ENCODE results near the gene GREM2. TPM values are rescaled to one million over a fixed set of nuclear protein-coding genes. Genes with fewer than 3 reads are reported as not detected.

The GREM2 gene
- total and polyA plus RNA-seq, 9 of the 15 experiments (the other 6 are each of a cell fraction or from before 2014, with no cell fraction given): 0.01 to 0.07 (median 0.05) TPM; not detected in 5

DNA sequence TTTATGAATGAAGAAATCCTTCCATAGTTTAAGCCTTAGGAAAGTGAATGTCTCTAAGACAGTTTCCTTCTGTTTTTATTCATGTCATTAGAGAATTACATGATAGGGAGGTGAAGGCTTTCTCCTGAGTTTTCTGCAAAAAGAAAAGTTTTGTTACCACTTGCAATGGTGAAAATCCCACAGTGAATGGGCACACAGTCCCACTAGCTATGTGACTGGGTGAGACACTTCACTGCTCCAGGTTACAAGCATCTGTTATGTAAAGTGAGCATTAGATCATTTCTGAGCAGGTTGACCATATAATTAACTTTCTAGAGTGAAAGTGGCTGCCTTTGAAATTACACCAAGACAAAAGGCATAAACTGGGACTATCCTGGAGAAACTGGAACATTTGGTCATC is 38.9 kb upstream of the GREM2 start:
- Histone ChIP-seq H3K9ac (ENCODE audit: insufficient read depth in 1 of 2, low read depth in 2 of 2, low read length in 2 of 2) (no peak overlapping the region), H3K27me3 (ENCODE audit: control insufficient read depth in 2 of 2, insufficient read depth in 2 of 2, low read length in 2 of 2) (no peaks in the 10 kb centered on the region; a peak in 1 of 5 replicates), H2AFZ (ENCODE audit: low read depth, low read length) (no peak overlapping the region), H3K79me2 (ENCODE audit: control insufficient read depth, insufficient read depth, low read length) (no peaks in the 10 kb centered on the region), H3K4me2 (ENCODE audit: insufficient read depth, low read length) (no peak overlapping the region), H3K27ac (ENCODE audit: extremely low read depth, low read depth, low read length) (no peak overlapping the region), H3K9me3 (replicated peaks; ENCODE audit: control insufficient read depth, insufficient read depth, low read depth, low read length) (no peaks in the 10 kb centered on the region), H3K36me3 (ENCODE audit: control insufficient read depth, insufficient read depth, low read length) (no peaks in the 10 kb centered on the region), H3K4me3 (no peak overlapping the region), H4K20me1 (replicated peaks; ENCODE audit: control insufficient read depth, insufficient read depth, low read length) (no peaks in the 10 kb centered on the region), H3K9me1 (ENCODE audit: control insufficient read depth, insufficient read depth, low read length) (no peaks in the 10 kb centered on the region), H3K4me1 (replicated peaks in 1 of 2; ENCODE audit: control insufficient read depth in 2 of 2, insufficient read depth in 2 of 2, low read length in 2 of 2) (no peaks in the 10 kb centered on the region)
- in situ Hi-C loops (cut with MboI): no loop called here
- ChIA-PET POLR2A (no interaction called here), CTCF (ENCODE audit: low intra/inter-chr PET ratio) (no interaction called here)
- DNase-seq (ENCODE audit: extremely low read depth in 1 of 4, low spot score in 3 of 4) (no peak), FAIRE-seq (no peak), ATAC-seq (no peak)
- no peak for TF ChIP-seq ARID2 (IDR thresholded peaks at IDR 0.05)
- TF ChIP-seq TCF7L2 (IDR thresholded peaks at IDR 0.05; ENCODE audit: low read depth, low read length): no peak
- TF ChIP-seq CBX1 (IDR thresholded peaks at IDR 0.05; ENCODE audit: low read depth): no peak
- TF ChIP-seq, protein P1, sequence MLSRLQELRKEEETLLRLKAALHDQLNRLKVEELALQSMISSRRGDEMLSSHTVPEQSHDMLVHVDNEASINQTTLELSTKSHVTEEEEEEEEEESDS (CRISPR knock-in tag; IDR thresholded peaks at IDR 0.05): no peak
- no peak for TF ChIP-seq ZNF274 (IDR thresholded peaks at IDR 0.05; ENCODE audit: borderline replicate concordance, low read depth, low read length)
- TF ChIP-seq HMG20B (CRISPR knock-in tag; IDR thresholded peaks at IDR 0.05): no peak
- TF ChIP-seq NFATC3 (IDR thresholded peaks at IDR 0.05): no peak
- TF ChIP-seq ETV6 (IDR thresholded peaks at IDR 0.05; ENCODE audit: borderline replicate concordance in 1 of 2, low read depth in 2 of 2, low read length in 1 of 2): no peak
- TF ChIP-seq ETV6 (CRISPR knock-in tag; IDR thresholded peaks at IDR 0.05; ENCODE audit: borderline replicate concordance): no peak
- TF ChIP-seq, protein P2, sequence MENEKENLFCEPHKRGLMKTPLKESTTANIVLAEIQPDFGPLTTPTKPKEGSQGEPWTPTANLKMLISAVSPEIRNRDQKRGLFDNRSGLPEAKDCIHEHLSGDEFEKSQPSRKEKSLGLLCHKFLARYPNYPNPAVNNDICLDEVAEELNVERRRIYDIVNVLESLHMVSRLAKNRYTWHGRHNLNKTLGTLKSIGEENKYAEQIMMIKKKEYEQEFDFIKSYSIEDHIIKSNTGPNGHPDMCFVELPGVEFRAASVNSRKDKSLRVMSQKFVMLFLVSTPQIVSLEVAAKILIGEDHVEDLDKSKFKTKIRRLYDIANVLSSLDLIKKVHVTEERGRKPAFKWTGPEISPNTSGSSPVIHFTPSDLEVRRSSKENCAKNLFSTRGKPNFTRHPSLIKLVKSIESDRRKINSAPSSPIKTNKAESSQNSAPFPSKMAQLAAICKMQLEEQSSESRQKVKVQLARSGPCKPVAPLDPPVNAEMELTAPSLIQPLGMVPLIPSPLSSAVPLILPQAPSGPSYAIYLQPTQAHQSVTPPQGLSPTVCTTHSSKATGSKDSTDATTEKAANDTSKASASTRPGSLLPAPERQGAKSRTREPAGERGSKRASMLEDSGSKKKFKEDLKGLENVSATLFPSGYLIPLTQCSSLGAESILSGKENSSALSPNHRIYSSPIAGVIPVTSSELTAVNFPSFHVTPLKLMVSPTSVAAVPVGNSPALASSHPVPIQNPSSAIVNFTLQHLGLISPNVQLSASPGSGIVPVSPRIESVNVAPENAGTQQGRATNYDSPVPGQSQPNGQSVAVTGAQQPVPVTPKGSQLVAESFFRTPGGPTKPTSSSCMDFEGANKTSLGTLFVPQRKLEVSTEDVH (IDR thresholded peaks at IDR 0.05; ENCODE audit: low read depth, partially characterized antibody): no peak
- TF ChIP-seq, protein P3, sequence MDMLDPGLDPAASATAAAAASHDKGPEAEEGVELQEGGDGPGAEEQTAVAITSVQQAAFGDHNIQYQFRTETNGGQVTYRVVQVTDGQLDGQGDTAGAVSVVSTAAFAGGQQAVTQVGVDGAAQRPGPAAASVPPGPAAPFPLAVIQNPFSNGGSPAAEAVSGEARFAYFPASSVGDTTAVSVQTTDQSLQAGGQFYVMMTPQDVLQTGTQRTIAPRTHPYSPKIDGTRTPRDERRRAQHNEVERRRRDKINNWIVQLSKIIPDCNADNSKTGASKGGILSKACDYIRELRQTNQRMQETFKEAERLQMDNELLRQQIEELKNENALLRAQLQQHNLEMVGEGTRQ (CRISPR knock-in tag; IDR thresholded peaks at IDR 0.05): no peak
- no peak for TF ChIP-seq HDAC2 (IDR thresholded peaks at IDR 0.05)
- no peak for TF ChIP-seq EHMT2 (IDR thresholded peaks at IDR 0.05)
- TF ChIP-seq TBL1XR1 (IDR thresholded peaks at IDR 0.05; ENCODE audit: low read length in 2 of 2): no peak
- TF ChIP-seq, protein P4, sequence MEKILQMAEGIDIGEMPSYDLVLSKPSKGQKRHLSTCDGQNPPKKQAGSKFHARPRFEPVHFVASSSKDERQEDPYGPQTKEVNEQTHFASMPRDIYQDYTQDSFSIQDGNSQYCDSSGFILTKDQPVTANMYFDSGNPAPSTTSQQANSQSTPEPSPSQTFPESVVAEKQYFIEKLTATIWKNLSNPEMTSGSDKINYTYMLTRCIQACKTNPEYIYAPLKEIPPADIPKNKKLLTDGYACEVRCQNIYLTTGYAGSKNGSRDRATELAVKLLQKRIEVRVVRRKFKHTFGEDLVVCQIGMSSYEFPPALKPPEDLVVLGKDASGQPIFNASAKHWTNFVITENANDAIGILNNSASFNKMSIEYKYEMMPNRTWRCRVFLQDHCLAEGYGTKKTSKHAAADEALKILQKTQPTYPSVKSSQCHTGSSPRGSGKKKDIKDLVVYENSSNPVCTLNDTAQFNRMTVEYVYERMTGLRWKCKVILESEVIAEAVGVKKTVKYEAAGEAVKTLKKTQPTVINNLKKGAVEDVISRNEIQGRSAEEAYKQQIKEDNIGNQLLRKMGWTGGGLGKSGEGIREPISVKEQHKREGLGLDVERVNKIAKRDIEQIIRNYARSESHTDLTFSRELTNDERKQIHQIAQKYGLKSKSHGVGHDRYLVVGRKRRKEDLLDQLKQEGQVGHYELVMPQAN (IDR thresholded peaks at IDR 0.05; ENCODE audit: borderline replicate concordance): no peak
- no peak for TF ChIP-seq HMGN3 (IDR thresholded peaks at IDR 0.05; ENCODE audit: borderline replicate concordance, extremely low read depth, insufficient read length, low read depth, low read length)
- BruUV-seq (replicated peaks): no TSS peak
- intact Hi-C loops (cut with micrococcal nuclease): no loop called here

All from K562 (cell line).